ENCODE measurements around the gene CPB2.

The CPB2 gene

DNA sequence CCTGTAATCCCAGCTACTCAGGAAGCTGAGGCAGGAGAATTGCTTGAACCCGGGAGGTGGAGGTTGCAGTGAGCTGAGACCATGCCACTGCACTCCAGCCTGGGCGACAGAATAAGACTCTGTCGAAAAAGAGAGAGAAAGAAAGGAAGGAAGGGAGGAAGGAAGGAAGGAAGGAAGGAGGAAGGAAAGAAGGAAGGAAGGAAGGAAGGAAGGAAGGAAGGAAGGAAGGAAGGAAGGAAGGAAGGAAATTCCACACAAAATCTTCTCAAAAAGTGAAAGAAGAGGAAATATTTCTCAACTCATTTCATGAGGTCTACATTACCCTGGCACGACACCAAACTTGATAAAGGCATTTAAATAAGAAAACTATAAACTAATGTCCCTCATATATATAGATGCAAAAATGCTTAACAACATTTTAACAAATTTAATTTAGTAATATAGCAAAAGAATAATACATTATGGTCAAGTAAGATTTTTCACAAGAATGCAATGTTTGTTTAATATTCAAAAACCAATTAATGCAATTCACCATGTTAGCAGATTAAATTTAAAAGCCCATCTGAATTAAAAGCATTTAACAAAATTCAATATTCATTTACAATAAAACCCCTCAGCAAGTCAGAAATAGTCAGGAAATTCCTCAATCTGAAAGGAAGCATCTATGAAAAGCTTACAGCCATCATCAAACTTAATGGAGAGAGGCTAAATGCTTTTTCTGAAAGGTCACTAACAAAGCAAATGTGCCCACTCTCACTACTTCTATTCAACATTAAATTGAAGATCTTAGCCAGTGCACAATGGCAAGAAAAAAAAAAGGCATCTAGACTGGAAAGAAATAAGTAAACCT is 12.0 kb upstream of the CPB2 start:
- WGBS, 2 donors (ENCODE audit: extremely low coverage in 2 of 2, insufficient read length in 2 of 2, insufficient replicate concordance in 1 of 2) = no CpG with 5 or more reads among the region's 4 CpGs
- H3K23ac ChIP-seq (ENCODE audit: low read depth, low read length, poor library complexity) = no peak overlapping the region
- no peak overlapping the region for H2BK12ac ChIP-seq (ENCODE audit: low read length)
- H2AFZ ChIP-seq (ENCODE audit: low read length) = no peak overlapping the region
- no peak overlapping the region for H3K4ac ChIP-seq (ENCODE audit: low read length)
- no peak overlapping the region for H4K8ac ChIP-seq (ENCODE audit: low read depth, low read length)
- no peaks in the 10 kb centered on the region for H3K27me3 ChIP-seq (ENCODE audit: control insufficient read depth in 3 of 3, insufficient read depth in 3 of 3, low read depth in 1 of 3, low read length in 3 of 3)
- H2BK120ac ChIP-seq (ENCODE audit: low read depth, low read length) = no peak overlapping the region
- peaks cover 0 to 5% of the 10 kb centered on the region in 2 donors for H3K9me3 ChIP-seq (replicated peaks in 1 of 2; ENCODE audit: control insufficient read depth in 2 of 2, insufficient read depth in 1 of 2, low read depth in 1 of 2, low read length in 2 of 2)
- DNase-seq (ENCODE audit: low spot score) = no peak
- H2BK15ac ChIP-seq (ENCODE audit: low read length) = no peak overlapping the region
- no peak overlapping the region for H2BK5ac ChIP-seq (ENCODE audit: low read length)
- no peak overlapping the region for H3K27ac ChIP-seq (replicated peaks; ENCODE audit: low read length)
- no peaks in the 10 kb centered on the region for H3K79me1 ChIP-seq (ENCODE audit: low read depth, low read length)
- no peak overlapping the region for H3K4me2 ChIP-seq (ENCODE audit: insufficient read depth, low read length, poor library complexity, severe bottlenecking)
- peaks cover 0 to 8% of the 10 kb centered on the region in 2 donors for H3K4me1 ChIP-seq (ENCODE audit: control insufficient read depth in 2 of 2, insufficient read depth in 1 of 2, low read depth in 1 of 2, low read length in 2 of 2)
- no peak overlapping the region for H2AK5ac ChIP-seq (ENCODE audit: low read depth, low read length)
- H3K9ac ChIP-seq (ENCODE audit: low read depth, low read length, poor library complexity) = no peak overlapping the region
- H4K91ac ChIP-seq (ENCODE audit: low read depth, low read length, poor library complexity) = no peak overlapping the region
- H3K4me3 ChIP-seq (ENCODE audit: low read length in 2 of 2) = no peak overlapping the region
- H3K14ac ChIP-seq (ENCODE audit: low read length) = no peak overlapping the region
- H3K18ac ChIP-seq (ENCODE audit: low read length) = no peak overlapping the region
- no peaks in the 10 kb centered on the region for H3K36me3 ChIP-seq (replicated peaks in 1 of 2; ENCODE audit: control insufficient read depth in 2 of 2, insufficient read depth in 2 of 2, low read length in 2 of 2)

DNA sequence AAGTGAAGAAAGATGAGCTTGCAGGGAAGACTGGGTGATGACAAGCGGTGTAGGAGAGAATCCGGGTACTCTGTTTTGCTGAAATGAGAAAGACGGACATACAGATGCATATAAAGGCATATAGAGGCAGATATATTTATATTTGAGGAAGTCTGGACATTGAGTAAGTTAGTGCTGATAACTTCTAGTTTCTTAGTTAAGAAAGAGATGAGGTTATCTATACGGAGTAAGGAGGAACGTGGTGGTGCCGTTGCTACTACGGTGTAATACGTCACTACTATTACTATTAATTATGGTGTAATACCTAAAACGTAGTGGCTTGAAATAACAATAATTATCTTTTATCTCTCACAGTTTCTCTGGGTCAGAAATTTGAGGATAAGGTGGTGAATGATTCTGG is 9.8 kb upstream of the CPB2 start:
- Histone ChIP-seq H4K8ac (ENCODE audit: low read depth, low read length) (no peak overlapping the region), H3K27ac (replicated peaks; ENCODE audit: low read length) (no peak overlapping the region), H3K36me3 (replicated peaks in 1 of 2; ENCODE audit: control insufficient read depth in 2 of 2, insufficient read depth in 2 of 2, low read length in 2 of 2) (no peaks in the 10 kb centered on the region), H2BK120ac (ENCODE audit: low read depth, low read length) (no peak overlapping the region), H3K14ac (ENCODE audit: low read length) (no peak overlapping the region), H3K4me2 (ENCODE audit: insufficient read depth, low read length, poor library complexity, severe bottlenecking) (no peak overlapping the region), H3K4ac (ENCODE audit: low read length) (no peak overlapping the region), H3K27me3 (ENCODE audit: control insufficient read depth in 3 of 3, insufficient read depth in 3 of 3, low read depth in 1 of 3, low read length in 3 of 3) (no peaks in the 10 kb centered on the region), H2BK12ac (ENCODE audit: low read length) (no peak overlapping the region), H3K4me1 (ENCODE audit: control insufficient read depth in 2 of 2, insufficient read depth in 1 of 2, low read depth in 1 of 2, low read length in 2 of 2) (peaks cover 0 to 2% of the 10 kb centered on the region in 2 donors), H2AK5ac (ENCODE audit: low read depth, low read length) (no peak overlapping the region), H3K18ac (ENCODE audit: low read length) (no peak overlapping the region), H3K9me3 (replicated peaks in 1 of 2; ENCODE audit: control insufficient read depth in 2 of 2, insufficient read depth in 1 of 2, low read depth in 1 of 2, low read length in 2 of 2) (peaks cover 0 to 5% of the 10 kb centered on the region in 2 donors), H3K79me1 (ENCODE audit: low read depth, low read length) (no peaks in the 10 kb centered on the region), H3K4me3 (ENCODE audit: low read length in 2 of 2) (no peak overlapping the region), H3K9ac (ENCODE audit: low read depth, low read length, poor library complexity) (no peak overlapping the region), H2BK15ac (ENCODE audit: low read length) (no peak overlapping the region), H4K91ac (ENCODE audit: low read depth, low read length, poor library complexity) (no peak overlapping the region), H3K23ac (ENCODE audit: low read depth, low read length, poor library complexity) (no peak overlapping the region), H2AFZ (ENCODE audit: low read length) (no peak overlapping the region), H2BK5ac (ENCODE audit: low read length) (no peak overlapping the region)
- DNase-seq (ENCODE audit: low spot score) = no peak
- no CpG with 5 or more reads among the region's 9 CpGs for WGBS, 2 donors (ENCODE audit: extremely low coverage in 2 of 2, insufficient read length in 2 of 2, insufficient replicate concordance in 1 of 2)

DNA sequence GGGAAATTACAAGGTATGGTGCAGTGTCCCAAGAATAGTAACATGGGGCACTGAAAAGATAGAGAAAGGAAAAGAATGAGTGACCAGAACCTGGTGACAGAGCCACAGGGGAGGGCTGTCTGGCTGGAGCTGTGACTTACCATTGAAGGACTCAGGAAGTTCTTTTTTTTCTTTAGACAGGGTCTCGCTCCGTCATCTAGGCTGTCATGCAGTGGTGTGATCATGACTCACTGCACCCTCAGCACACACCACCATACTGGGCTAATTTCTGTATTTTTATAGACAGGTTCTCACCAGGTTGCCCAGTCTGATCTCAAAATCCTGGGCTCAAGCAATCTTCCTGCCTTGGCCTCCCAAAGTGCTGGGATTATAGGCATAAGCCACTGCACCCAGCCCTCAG is 8.8 kb upstream of the CPB2 start:
- no peak overlapping the region for H2BK15ac ChIP-seq (ENCODE audit: low read length)
- H3K27ac ChIP-seq (replicated peaks; ENCODE audit: low read length) = no peak overlapping the region
- H3K4ac ChIP-seq (ENCODE audit: low read length) = no peak overlapping the region
- no CpG with 5 or more reads among the region's 2 CpGs for WGBS, 2 donors (ENCODE audit: extremely low coverage in 2 of 2, insufficient read length in 2 of 2, insufficient replicate concordance in 1 of 2)
- peaks cover 0 to 4% of the 10 kb centered on the region in 2 donors for H3K4me1 ChIP-seq (ENCODE audit: control insufficient read depth in 2 of 2, insufficient read depth in 1 of 2, low read depth in 1 of 2, low read length in 2 of 2)
- no peak overlapping the region for H2AFZ ChIP-seq (ENCODE audit: low read length)
- no peak overlapping the region for H2BK120ac ChIP-seq (ENCODE audit: low read depth, low read length)
- no peaks in the 10 kb centered on the region for H3K27me3 ChIP-seq (ENCODE audit: control insufficient read depth in 3 of 3, insufficient read depth in 3 of 3, low read depth in 1 of 3, low read length in 3 of 3)
- H3K4me3 ChIP-seq (ENCODE audit: low read length in 2 of 2) = no peak overlapping the region
- no peak overlapping the region for H2BK12ac ChIP-seq (ENCODE audit: low read length)
- no peak overlapping the region for H2AK5ac ChIP-seq (ENCODE audit: low read depth, low read length)
- no peak overlapping the region for H4K8ac ChIP-seq (ENCODE audit: low read depth, low read length)
- no peak overlapping the region for H2BK5ac ChIP-seq (ENCODE audit: low read length)
- no peak overlapping the region for H3K23ac ChIP-seq (ENCODE audit: low read depth, low read length, poor library complexity)
- no peaks in the 10 kb centered on the region for H3K79me1 ChIP-seq (ENCODE audit: low read depth, low read length)
- H3K18ac ChIP-seq (ENCODE audit: low read length) = no peak overlapping the region
- H3K36me3 ChIP-seq (replicated peaks in 1 of 2; ENCODE audit: control insufficient read depth in 2 of 2, insufficient read depth in 2 of 2, low read length in 2 of 2) = no peaks in the 10 kb centered on the region
- no peak overlapping the region for H3K14ac ChIP-seq (ENCODE audit: low read length)
- no peak for DNase-seq (ENCODE audit: low spot score)
- H3K4me2 ChIP-seq (ENCODE audit: insufficient read depth, low read length, poor library complexity, severe bottlenecking) = no peak overlapping the region
- no peak overlapping the region for H4K91ac ChIP-seq (ENCODE audit: low read depth, low read length, poor library complexity)
- H3K9me3 ChIP-seq (replicated peaks in 1 of 2; ENCODE audit: control insufficient read depth in 2 of 2, insufficient read depth in 1 of 2, low read depth in 1 of 2, low read length in 2 of 2) = no peaks in the 10 kb centered on the region
- no peak overlapping the region for H3K9ac ChIP-seq (ENCODE audit: low read depth, low read length, poor library complexity)

DNA sequence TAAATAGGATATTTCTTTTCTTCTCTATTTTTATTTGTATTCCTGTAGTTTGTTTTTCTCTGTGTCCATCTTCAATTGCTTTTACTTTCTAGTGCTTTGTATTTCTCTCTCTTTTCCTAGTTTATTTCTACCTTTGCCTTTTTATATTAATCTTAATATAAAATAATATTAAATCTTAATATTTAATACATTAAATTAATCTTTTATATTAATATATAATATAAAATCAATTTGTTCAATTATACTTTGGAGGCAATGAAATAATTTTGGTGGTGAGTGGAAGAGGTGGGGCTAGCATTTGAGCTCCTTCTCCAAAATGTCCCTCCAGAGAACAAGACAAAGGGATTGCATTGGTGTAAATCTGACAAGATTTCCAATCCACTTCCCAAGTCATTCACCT is 6.3 kb upstream of the CPB2 start:
- Histone ChIP-seq H3K27ac (replicated peaks; ENCODE audit: low read length) (no peak overlapping the region), H2BK12ac (ENCODE audit: low read length) (no peak overlapping the region), H3K79me1 (ENCODE audit: low read depth, low read length) (no peaks in the 10 kb centered on the region), H3K4me3 (ENCODE audit: low read length in 2 of 2) (no peak overlapping the region), H3K18ac (ENCODE audit: low read length) (no peak overlapping the region), H4K8ac (ENCODE audit: low read depth, low read length) (no peak overlapping the region), H3K27me3 (ENCODE audit: control insufficient read depth in 3 of 3, insufficient read depth in 3 of 3, low read depth in 1 of 3, low read length in 3 of 3) (no peaks in the 10 kb centered on the region), H2BK5ac (ENCODE audit: low read length) (no peak overlapping the region), H3K9ac (ENCODE audit: low read depth, low read length, poor library complexity) (no peak overlapping the region), H3K4me2 (ENCODE audit: insufficient read depth, low read length, poor library complexity, severe bottlenecking) (no peak overlapping the region), H2BK120ac (ENCODE audit: low read depth, low read length) (no peak overlapping the region), H3K4ac (ENCODE audit: low read length) (no peak overlapping the region), H3K23ac (ENCODE audit: low read depth, low read length, poor library complexity) (no peak overlapping the region), H2BK15ac (ENCODE audit: low read length) (no peak overlapping the region), H3K36me3 (replicated peaks in 1 of 2; ENCODE audit: control insufficient read depth in 2 of 2, insufficient read depth in 2 of 2, low read length in 2 of 2) (no peaks in the 10 kb centered on the region), H3K14ac (ENCODE audit: low read length) (no peak overlapping the region), H3K4me1 (ENCODE audit: control insufficient read depth in 2 of 2, insufficient read depth in 1 of 2, low read depth in 1 of 2, low read length in 2 of 2) (peaks cover 0 to 9% of the 10 kb centered on the region in 2 donors), H4K91ac (ENCODE audit: low read depth, low read length, poor library complexity) (no peak overlapping the region), H2AFZ (ENCODE audit: low read length) (no peak overlapping the region), H3K9me3 (replicated peaks in 1 of 2; ENCODE audit: control insufficient read depth in 2 of 2, insufficient read depth in 1 of 2, low read depth in 1 of 2, low read length in 2 of 2) (no peaks in the 10 kb centered on the region), H2AK5ac (ENCODE audit: low read depth, low read length) (no peak overlapping the region)
- DNase-seq (ENCODE audit: low spot score) = no peak

Measured in neuronal stem cell (in vitro differentiated cells).